Psoas muscle (tissue), 8 donors: ENCODE results near the gene CASQ2. TPM values are rescaled to one million over a fixed set of nuclear protein-coding genes. Genes with fewer than 3 reads are reported as not detected.

ENCODE experiments used
- ATAC-seq, 4 donors: fragments of 200-7000 bp; cut with Tn5 transposase; one replicate each; pipeline ENCODE4 v1.9.1; 2020; ENCODE audit warnings: moderate library complexity in 3 of 4, mild to moderate bottlenecking in 2 of 4
- DNase-seq, 2 donors: peaks; one replicate each; pipeline ENCODE4 v3.0.0-alpha.2; 2020
- H3K27ac ChIP-seq: fragments of 200-600 bp; one replicate; pipeline ENCODE4 v1.8.0; 2022
- H3K27me3 ChIP-seq, 3 donors: fragments of 200-600 bp in 1 of 3; one replicate each; pipeline versions ENCODE4 v1.6.1 to v1.8.0; 2013 to 2022; ENCODE audit warnings: low read length in 2 of 3, mild to moderate bottlenecking in 2 of 3, moderate library complexity in 1 of 3; ENCODE audit not compliant: insufficient read depth in 3 of 3
- H3K36me3 ChIP-seq, 2 donors: fragments of 200-600 bp in 1 of 2; one replicate each; pipeline versions ENCODE4 v1.6.1 to v1.8.0; 2013 to 2022; ENCODE audit warnings: low read depth in 1 of 2, mild to moderate bottlenecking in 1 of 2, moderate library complexity in 1 of 2; ENCODE audit not compliant: insufficient read depth in 1 of 2
- H3K4me1 ChIP-seq: fragments of 200-600 bp; one replicate; pipeline ENCODE4 v1.8.0; 2022
- H3K4me3 ChIP-seq: fragments of 200-600 bp; one replicate; pipeline ENCODE4 v1.8.0; 2022; ENCODE audit warnings: mild to moderate bottlenecking
- H3K9me3 ChIP-seq: fragments of 200-600 bp; one replicate; pipeline ENCODE4 v1.8.0; 2022
- CTCF ChIP-seq: fragments of 200-600 bp; IDR thresholded peaks from one replicate; pipeline ENCODE4 v1.8.0; 2022; ENCODE audit warnings: antibody characterized with exemption
- WGBS, 3 donors: extraction: QIAGEN DNeasy Blood & Tissue Kit; methylation state at CpG; one replicate each; pipeline versions ENCODE4 v1.1.6 to v1.1.7; 2013; 5-methylcytosine and 5-hydroxymethylcytosine counted together
- intact Hi-C, 2 donors: fragments of 100-400 bp; cut with DNase I; formaldehyde crosslinking; loops; one replicate each; pipeline versions ENCODE4 v1.11.0 to v1.14.2; 2022
- polyA plus RNA-seq, 3 donors: library from polyadenylated mRNA; stranded (reverse); fragments of 200-250 nt; gene quantifications; one replicate each; pipeline ENCODE4 v1.2.3, GENCODE V29; 2013
- total RNA-seq, 4 donors: library from RNA; stranded (reverse); fragmentation: NEBNext Ultra II Directional in 2 of 4; extraction: Animal tissue kit (Norgen Biotek cat#: 25700) in 2 of 4; gene quantifications; one replicate each; pipeline versions ENCODE4 v1.2.1 to v1.2.4, GENCODE V29; 2021 to 2023
- donor health status: healthy with polysubstance abuse.
- donor health status: DM: no; HTN: no; CAD: no; lungs with moderate emphysema.
- donor health status: Bipolar disorder and iron deficiency.
- donor health status: healthy.
- donor health status: DM: yes; HTN: yes; CAD: no.
- donor health status: DM: no; HTN: no; CAD: no.
- donor health status: DM: no; HTN: no; CAD: no.
- donor health status: DM: yes; HTN: yes; CAD: no.

Gene CASQ2
- total and polyA plus RNA-seq, 7 donors = 56.4 to 271 (median 84.0) TPM

- TF ChIP-seq CTCF = no peak
- H3K27me3 ChIP-seq = no peaks in the 10 kb centered on the region
- H3K27ac ChIP-seq = no peak overlapping the region
- peaks cover 7 to 57% of the 10 kb centered on the region in 2 donors for H3K36me3 ChIP-seq
- no peaks in the 10 kb centered on the region for H3K9me3 ChIP-seq
- H3K4me3 ChIP-seq = no peak overlapping the region
- WGBS, 3 donors = 66 to 71% (median 69%) methylated on average over 4 of the region's 4 CpGs
- ATAC-seq (no peak), DNase-seq (no peak)
- peaks cover 6% of the 10 kb centered on the region for H3K4me1 ChIP-seq
- intact Hi-C loops = no loop called here
Measured at GRCh38 chr1:115732316-115732715, 36.2 kb downstream of the CASQ2 start.

GRCh38 chr1:115729756-115730155 is 38.8 kb downstream of the CASQ2 start:
- Histone ChIP-seq H3K4me1 (peaks cover 6% of the 10 kb centered on the region), H3K36me3 (peaks cover 7 to 63% of the 10 kb centered on the region in 2 donors)

GRCh38 chr1:115728341-115728740 is 40.2 kb downstream of the CASQ2 start:
- ATAC-seq = peak in 1 of 4 donors; percentile 11
- Histone ChIP-seq H3K4me3 (no peak overlapping the region), H3K36me3 (peaks cover 7 to 65% of the 10 kb centered on the region in 2 donors), H3K27ac (peak overlapping the region; percentile 68), H3K4me1 (peaks cover 6% of the 10 kb centered on the region), H3K27me3 (no peaks in the 10 kb centered on the region), H3K9me3 (no peaks in the 10 kb centered on the region)
- TF ChIP-seq CTCF = no peak
- intact Hi-C loops = no loop called here
- 82 to 95% (median 91%) methylated on average over 1 of the region's 1 CpG for WGBS, 3 donors
- no peak for DNase-seq

More at GRCh38 chr1:115729756-115730155, 38.8 kb downstream of the CASQ2 start:
- Histone ChIP-seq H3K27me3 (no peaks in the 10 kb centered on the region), H3K9me3 (no peaks in the 10 kb centered on the region), H3K4me3 (no peak overlapping the region), H3K27ac (no peak overlapping the region)
- TF ChIP-seq CTCF = no peak
- 82 to 87% (median 86%) methylated on average over 4 of the region's 4 CpGs for WGBS, 3 donors
- ATAC-seq = no peak
- intact Hi-C loops = no loop called here
- DNase-seq = no peak

- intact Hi-C loops = no loop called here
- H3K4me1 ChIP-seq = peaks cover 6% of the 10 kb centered on the region
- DNase-seq (peak; percentile 56 to 73), ATAC-seq (peak; percentile 75 to 82 (median 76))
- no peaks in the 10 kb centered on the region for H3K9me3 ChIP-seq
- H3K36me3 ChIP-seq = peaks cover 7 to 64% of the 10 kb centered on the region in 2 donors
- peak overlapping the region; percentile 68 for H3K27ac ChIP-seq
- TF ChIP-seq CTCF = no peak
- WGBS, 3 donors = 41 to 49% (median 45%) methylated on average over 7 of the region's 7 CpGs
- H3K27me3 ChIP-seq = no peaks in the 10 kb centered on the region
- H3K4me3 ChIP-seq = no peak overlapping the region
Measured at GRCh38 chr1:115727706-115728249, 40.7 kb downstream of the CASQ2 start.

- intact Hi-C loops = no loop called here
- H3K4me1 ChIP-seq = peaks cover 6% of the 10 kb centered on the region
- no peak for ATAC-seq
Measured at GRCh38 chr1:115726570-115726969, 41.9 kb downstream of the CASQ2 start.

More at GRCh38 chr1:115726570-115726969, 41.9 kb downstream of the CASQ2 start:
- Histone ChIP-seq H3K36me3 (peaks cover 6 to 60% of the 10 kb centered on the region in 2 donors), H3K27me3 (no peaks in the 10 kb centered on the region), H3K4me3 (no peak overlapping the region), H3K27ac (no peak overlapping the region), H3K9me3 (no peaks in the 10 kb centered on the region)
- DNase-seq = no peak
- no peak for TF ChIP-seq CTCF
